OCI-M2 (cell line): ENCODE measurements around the gene TNP1.

Source experiments
- DNase-seq: peaks from one replicate; lab custom pipeline; 2025; ENCODE audit not compliant: unreplicated experiment; lab: John Stamatoyannopoulos, UW

TNP1 gene

GRCh38 chr2:216845426-216845825 is 14.4 kb downstream of the TNP1 start:
- DNase-seq: no peak

- no peak for DNase-seq
These were observed 17.2 kb downstream of the TNP1 start for GRCh38 chr2:216842636-216843035.

GRCh38 chr2:216839688-216840087 is 20.2 kb downstream of the TNP1 start:
- no peak for DNase-seq

- DNase-seq: no peak
These were observed 21.7 kb downstream of the TNP1 start for GRCh38 chr2:216838151-216838550.

GRCh38 chr2:216837740-216838139 is 22.1 kb downstream of the TNP1 start:
- DNase-seq: no peak

DNA sequence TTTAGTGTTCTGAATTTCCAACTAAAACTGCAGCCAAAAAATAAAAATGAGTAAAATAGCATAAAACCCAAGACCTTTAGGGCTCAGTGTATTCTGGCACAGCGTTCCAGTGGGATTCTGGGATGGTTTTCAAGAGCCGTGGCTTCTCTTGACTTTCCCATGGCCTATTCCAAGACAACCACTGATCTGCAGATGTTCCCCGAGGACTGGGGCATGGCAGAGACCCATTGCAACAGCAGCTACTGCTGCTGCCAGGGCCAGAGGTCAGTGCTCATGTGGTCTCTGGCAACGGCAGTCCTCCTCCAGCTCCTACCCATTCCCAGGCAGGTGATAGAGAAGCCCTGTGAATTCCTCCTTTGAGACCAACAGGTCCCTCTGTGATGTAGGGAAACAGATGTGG is 26.8 kb downstream of the TNP1 start:
- no peak for DNase-seq

DNA sequence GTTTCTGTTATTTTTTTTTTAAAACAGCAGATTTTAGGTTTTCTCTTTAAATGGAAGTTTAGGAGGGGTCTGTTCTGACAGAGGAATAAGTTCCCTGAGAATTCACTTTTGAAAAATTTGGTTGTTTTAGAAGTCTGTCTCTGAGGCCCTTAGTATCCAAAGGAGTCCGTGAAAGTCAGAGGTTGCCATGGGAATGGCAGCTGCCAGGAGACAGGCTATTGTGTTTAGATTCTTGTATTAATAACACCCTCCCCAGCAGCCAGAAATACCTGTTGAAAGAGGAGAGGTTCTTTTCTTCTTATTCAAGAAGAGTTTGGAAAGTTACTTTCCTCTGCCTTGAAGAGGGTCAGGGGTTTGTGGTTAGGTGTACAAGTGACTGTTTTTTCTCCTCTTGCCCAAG is 29.5 kb downstream of the TNP1 start:
- no peak for DNase-seq

GRCh38 chr2:216829533-216829932 is 30.3 kb downstream of the TNP1 start:
- no peak for DNase-seq

GRCh38 chr2:216827073-216827720 is 32.7 kb downstream of the TNP1 start:
- DNase-seq: no peak

DNA sequence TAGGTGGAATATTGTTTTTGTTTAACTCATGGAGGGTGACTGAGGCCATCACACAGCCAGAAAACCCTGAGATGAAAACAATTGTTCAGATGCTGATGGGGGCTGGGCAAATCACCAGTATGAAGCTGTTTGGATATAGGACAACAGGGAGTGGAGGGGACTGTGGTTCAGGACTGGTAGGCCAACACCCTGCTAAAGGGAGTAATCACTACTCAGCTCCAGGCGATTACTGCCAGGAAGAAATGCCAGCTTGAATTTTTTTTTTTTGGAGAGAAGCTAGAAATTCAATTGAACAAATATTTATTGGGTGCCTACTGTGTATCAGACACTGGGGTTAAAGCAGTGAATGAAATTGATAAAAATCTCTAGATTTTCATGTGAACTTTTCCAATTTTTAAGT is 37.4 kb downstream of the TNP1 start:
- DNase-seq: no peak

- DNase-seq: no peak
These were observed 39.2 kb downstream of the TNP1 start for GRCh38 chr2:216820709-216821108.

DNA sequence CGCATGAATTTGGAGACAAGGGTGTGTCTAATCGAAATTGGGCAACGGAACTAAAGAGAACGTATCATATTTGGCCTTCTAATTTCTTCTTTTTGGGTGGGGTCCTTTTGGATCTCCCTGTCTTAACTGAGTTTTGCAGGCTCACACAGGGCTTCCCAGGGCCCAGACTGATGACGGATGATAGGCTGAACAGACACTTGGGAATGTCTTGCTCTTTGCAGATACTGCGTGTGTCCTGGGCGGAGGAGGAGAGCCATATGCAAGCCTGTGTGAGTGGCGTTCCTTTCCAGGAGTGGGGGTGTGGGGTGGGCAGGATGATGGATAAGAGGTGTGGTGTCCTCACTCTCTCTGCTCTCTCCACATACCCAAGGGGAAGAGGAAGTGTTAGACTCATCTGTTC is 40.1 kb downstream of the TNP1 start:
- no peak for DNase-seq

GRCh38 chr2:216819055-216819454 is 40.8 kb downstream of the TNP1 start:
- no peak for DNase-seq

DNA sequence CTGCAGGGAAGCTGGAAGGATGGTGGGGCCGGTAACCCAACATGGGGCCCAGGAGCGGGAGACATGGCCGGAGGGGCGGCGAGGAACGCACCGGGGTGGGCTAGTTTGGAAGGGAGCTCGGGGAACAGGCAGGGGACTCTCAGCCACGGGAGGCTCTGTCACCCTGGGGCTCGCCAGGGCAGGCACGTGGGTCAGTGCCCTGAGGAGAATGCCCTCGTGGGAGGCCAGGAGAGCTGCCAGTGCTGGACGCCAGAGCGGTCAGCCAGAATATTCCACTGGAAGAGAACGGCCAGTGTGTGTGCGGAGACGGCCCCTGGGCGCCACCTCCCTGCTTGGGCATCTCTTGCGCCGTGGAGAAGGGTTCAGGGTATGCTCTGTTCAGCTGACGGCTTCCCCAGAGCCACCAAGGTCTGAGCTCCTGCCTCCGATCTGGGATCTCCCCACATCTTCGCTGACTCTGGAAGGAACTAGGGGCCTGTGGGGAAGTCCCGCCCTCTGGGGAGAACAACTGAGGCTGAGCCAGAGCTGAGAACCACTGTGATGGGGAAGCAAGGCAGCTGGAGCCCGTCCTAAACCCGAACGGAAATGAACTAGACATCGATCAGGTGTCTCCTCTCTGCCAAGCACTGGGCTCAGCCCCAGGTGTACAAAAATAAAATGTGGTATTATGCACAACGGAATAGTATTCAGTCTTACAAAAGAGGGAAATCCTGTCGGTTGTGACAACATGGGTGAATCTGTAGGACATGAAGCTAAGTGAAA is 49.3 kb downstream of the TNP1 start:
- no peak for DNase-seq
